HG03469 (cell line): ENCODE measurements around the gene CERK.
A peak's percentile ranks its signal among the peaks of the same experiment; 100 is the strongest.

ENCODE experiments used
- ATAC-seq: cut with Tn5 transposase; IDR thresholded peaks from one replicate; pipeline ENCODE4 v1.9.1; 2021; ENCODE audit warnings: mild to moderate bottlenecking, moderate library complexity, moderate number of reproducible peaks; ENCODE audit not compliant: unreplicated experiment

The CERK gene

DNA sequence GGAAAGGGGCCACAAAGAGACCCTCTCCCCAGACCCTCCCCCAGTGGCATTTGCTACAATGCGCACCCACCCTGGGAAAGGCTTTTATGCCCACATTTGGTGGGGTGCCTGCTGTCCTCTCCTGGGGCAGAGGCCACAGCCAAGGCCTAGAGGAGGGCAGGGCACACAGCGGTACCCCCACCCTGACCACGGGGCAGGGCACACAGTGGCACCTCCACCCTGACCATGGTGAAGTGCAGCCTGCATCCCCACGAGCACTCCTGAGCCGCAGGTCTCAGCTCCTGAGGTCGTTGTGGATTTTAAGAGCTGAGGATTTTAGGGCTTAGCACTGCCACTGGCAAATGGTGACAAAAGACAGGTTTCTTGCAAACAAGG, 34.1 kb downstream of the CERK start:
- ATAC-seq = no peak

DNA sequence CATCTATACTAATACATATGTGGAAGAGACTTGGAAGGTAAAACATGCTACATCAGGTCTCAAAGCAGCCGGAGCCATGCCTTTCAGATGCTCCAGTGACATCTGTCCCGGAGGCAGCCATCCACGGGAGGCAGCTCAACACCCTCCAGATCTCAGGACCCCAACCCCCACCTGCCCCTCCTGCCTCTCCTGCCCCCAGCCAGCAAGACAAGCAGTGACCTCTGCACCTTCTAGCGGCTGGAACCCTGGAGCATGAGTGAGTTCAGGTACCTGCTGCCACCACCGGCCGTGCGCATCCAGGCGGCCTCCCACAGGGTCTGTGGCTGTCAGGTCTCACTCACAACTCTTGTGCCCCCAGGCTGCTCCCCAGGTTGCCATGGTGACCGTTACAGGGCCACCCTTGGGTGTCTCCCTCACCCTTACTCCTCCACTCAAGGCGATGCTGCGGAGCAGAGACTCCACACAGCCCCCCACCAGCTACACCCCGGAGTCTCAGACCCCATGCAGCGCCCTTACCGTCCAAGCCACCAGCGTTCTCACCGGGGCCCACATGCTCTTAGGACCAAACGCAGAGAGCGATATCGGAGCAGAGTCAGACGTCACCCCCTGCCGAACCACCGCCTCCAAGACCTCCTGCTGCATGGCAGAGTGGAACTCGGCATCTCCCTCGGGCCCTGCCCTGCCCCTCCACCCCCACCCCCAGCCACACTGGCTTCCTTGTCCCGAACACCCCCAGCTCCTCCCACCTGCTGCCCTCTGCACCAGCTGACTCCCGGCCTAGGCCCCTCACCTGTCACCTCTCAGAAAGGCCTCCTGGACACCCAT, 34.7 kb downstream of the CERK start:
- no peak for ATAC-seq

DNA sequence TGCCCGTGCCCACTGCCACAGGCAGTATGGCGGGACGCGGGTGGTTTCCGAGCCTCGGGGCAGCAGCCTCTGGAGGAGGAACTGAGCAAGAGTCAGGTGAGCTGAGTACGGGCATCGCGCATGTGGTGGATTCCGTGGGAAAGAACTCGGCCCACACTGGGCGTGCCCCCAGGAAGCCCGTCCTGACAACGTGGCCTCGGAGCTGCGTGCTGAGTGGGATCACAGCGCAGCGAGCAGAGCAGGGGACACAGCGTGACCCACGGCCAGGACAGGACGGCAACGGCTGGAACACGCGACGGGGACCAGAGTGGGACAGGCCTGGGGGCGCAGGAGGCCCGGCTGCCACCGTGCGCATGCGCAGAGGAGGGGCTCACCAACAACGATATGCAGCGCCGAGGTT, 36.8 kb downstream of the CERK start:
- ATAC-seq = no peak

GRCh38 chr22:46699091-46699490, 39.0 kb downstream of the CERK start:
- no peak for ATAC-seq

DNA sequence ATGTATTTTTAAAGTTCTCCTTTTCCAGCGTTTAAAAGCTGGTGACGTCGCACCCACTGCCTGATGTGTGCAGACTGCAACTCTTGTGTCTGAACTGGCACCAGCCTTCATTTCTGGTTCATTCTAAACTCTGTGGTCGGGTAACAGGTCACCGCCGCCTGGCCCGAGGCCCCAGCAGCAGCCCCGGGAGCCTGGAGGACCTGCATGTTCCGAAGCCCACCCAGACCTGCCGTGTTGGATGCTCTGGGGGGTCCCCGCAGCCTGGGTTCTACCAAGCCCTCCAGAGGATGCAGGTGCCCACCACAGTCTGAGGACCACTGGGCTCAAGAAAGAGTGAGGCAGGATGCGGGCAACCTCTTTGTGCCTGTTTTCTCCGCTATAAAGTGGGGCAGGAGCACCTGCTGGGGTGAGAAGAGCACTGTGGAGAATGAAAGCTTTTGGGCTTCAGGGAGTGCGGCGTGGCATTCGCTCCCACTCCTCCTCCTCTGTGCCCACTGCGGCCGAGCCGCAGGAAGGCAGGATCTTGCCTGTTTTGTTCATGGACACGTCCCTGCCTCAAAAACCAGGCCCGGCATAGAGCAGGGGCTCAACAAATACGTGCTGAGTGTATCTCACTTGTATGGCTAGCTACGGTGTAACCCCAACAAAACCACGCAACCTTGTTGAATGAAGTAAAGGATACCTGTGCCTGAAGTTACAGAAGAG, 40.1 kb downstream of the CERK start:
- no peak for ATAC-seq

GRCh38 chr22:46696614-46697013, 41.4 kb downstream of the CERK start:
- ATAC-seq = no peak

DNA sequence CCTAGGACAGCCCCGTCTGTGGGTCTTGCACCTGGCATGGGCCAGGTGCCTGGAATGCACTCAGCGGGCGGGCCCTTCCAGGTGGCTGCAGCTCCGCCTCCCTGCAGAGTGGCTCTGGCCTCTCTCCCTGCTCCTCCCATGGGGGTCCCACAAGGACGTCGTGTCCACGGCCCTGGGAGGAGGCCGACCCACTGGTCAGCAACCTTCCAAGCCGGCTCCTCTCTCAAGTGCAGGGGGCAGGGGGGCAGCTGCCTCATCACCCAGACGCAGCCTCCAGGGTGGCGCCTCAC, 41.9 kb downstream of the CERK start:
- ATAC-seq = no peak

GRCh38 chr22:46695346-46696228, 42.5 kb downstream of the CERK start:
- no peak for ATAC-seq

DNA sequence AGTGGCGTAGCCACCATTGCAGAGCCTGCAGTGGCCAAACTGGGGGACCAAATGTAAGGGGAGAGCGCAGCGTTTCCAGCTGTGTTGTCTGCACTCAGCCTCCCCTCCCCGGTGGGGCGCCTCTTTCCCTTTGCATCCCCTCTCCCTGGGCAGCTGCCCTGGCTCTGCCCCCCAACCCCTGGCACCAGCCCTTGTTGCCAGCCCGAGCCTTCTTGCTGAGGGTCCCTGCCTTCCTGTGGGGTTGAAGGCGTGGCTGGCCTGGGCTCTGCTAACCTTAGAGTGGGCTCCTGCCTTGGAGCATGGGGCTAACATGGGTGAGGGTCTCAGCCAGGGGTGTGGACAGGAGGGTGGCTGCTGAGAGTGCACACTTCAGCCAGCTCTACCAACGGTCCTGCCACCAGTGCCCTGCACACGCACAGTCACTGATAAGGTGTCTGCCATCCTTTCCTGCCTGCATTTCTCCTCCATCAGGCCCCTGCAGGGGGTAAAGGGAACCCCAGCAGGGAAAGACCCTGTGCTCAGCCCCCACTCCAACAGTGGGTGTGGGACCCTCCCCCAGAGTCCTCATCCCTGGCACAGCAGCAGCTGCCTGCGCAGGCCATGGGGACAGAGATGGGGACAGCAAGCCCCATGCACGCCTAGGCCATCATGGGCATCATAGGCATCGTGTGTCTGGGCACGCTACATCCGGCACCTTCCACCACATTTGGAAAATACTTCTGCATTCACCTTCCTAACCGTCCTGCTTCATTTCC, 43.5 kb downstream of the CERK start:
- no peak for ATAC-seq

- no peak for ATAC-seq
These were observed 44.2 kb downstream of the CERK start for GRCh38 chr22:46693634-46694415.

DNA sequence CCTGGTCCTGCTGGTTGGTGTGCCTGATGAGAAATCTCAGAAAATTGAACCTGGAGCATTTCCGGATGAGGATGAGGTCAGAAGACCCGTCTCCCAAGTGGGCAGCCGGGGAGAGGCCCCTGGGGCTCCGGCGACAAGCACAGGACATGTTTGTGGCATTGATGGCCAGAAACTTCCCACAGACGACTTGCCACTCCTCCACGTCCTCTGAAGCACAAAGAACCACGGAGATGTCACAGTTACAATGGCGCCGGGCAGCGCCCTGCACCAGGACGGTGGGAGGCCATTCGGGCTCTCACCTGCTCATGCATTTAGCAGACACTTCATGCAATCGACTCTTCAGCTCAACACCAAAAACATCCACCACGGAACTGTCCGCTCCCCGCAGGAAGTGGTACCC, 46.5 kb downstream of the CERK start:
- ATAC-seq = no peak

GRCh38 chr22:46690146-46690545, 47.9 kb downstream of the CERK start:
- no peak for ATAC-seq

DNA sequence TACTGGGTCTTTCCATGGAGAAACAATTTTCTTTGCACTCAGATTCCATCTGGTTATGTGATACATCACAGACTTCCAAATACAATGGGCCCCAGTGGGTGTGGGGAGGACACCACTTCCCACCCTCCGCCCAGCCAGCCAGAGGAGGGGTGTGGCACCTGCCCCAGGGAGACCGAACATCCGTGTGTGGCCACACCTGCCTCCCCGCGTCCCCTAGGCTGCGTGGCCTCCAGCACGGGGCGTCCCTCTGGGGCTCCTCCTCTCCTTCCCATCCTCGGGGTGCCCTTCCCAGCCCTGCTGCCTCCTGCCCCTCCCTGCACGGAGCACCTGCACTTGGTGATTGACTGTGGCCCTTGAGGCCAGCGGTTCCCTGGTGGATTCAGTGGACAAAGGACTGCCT, 49.1 kb downstream of the CERK start:
- ATAC-seq = no peak

GRCh38 chr22:46687460-46687859, 50.6 kb downstream of the CERK start:
- no peak for ATAC-seq

GRCh38 chr22:46687048-46687444, 51.0 kb downstream of the CERK start:
- no peak for ATAC-seq

DNA sequence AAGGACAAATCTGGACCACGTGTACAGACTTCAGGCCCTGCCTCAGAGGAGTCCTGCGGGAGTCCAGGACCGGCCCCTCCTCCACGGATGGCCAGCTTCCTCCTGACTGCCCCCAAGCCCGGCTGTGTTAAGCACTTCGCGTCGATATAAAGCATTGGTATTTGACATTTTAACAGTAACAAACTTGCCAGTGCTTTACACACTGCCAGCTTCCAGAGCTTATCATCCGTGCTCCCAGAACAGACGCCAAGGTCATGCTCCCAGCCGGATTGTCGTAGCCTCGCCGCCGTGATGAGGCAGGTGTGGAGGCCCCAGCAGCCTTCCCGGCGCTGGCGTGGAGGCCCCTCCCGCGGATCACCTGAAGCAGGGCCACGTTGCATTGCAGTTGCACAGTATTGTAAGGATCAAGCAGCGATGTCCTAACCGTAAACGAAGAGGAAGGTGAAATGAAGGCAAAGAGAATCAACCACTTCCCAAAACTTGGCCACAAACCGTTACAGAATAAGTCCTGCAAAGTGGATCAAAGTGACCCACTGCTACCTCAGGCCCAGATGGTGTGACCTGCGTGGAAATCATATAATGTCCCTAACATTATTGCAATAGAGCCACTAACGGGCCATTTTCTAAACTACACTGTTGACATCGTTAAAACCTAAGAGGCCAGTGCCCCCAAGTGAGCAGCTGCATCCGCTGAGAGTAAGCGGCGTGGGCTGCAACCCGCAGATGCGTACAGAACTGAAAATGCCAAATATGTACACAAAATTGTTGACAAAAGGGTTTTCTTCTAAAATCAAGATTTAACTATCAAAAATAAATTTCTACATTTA, 51.6 kb downstream of the CERK start:
- no peak for ATAC-seq

- peak; percentile 60 for ATAC-seq
These were observed 53.3 kb downstream of the CERK start for GRCh38 chr22:46684706-46685105.

- no peak for ATAC-seq
These were observed 55.9 kb downstream of the CERK start for GRCh38 chr22:46682011-46682731.

DNA sequence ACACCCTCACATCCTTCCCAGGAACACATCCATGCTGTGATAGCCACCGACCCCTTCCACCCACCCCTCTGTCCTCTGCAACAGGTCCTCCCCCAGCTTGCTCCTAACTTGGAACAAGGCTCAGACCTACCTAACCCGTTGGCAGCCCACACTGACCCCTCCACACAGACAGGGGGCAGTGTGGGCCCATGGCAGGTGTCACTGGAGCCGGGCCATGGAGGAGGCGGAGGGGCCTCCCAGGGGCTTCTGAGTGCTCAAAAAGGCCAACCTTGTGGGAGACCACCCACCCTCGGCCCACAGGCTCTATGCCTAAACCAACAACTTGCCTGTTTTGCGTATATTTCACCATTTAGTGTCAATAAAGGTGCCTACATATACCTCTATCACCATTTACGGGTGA, 57.0 kb downstream of the CERK start:
- no peak for ATAC-seq
